HL-60 (cell line): Measurements from ENCODE around the gene CPTP.
A peak's percentile ranks its signal among the peaks of the same experiment; 100 is the strongest.

Experiments used
- DNase-seq, 2 experiments: peaks; one replicate each; pipeline ENCODE4 v3.0.0-alpha.2; 2010 to 2020; ENCODE audit warnings: low read depth in 1 of 2, low spot score in 1 of 2
- H3K27ac ChIP-seq: fragments of 250-450 bp; sonication (Bioruptor Pico); replicated peaks from 2 replicates; pipeline ENCODE4 v1.5.1; 2020; ENCODE audit warnings: mild to moderate bottlenecking, moderate library complexity
- H3K27me3 ChIP-seq: fragments of 250-450 bp; sonication (Bioruptor Pico); 2 replicates; pipeline ENCODE4 v1.5.1; 2021; ENCODE audit warnings: mild to moderate bottlenecking, moderate library complexity; ENCODE audit not compliant: insufficient read depth, poor library complexity, severe bottlenecking
- H3K4me3 ChIP-seq: replicated peaks from 2 replicates; pipeline ENCODE4 v1.5.1; 2011; ENCODE audit warnings: mild to moderate bottlenecking, control low read depth, low read length; ENCODE audit not compliant: insufficient read depth
- GABPA ChIP-seq: IDR thresholded peaks from 2 replicates; pipeline ENCODE4 v1.6.1; 2012; ENCODE audit warnings: low read depth
- POLR2AphosphoS5 ChIP-seq: IDR thresholded peaks from 2 replicates; pipeline ENCODE4 v1.6.1; 2012; ENCODE audit warnings: low read depth
- SPI1 ChIP-seq: IDR thresholded peaks from 2 replicates; pipeline ENCODE4 v1.6.1; 2012; ENCODE audit warnings: low read depth, mild to moderate bottlenecking, borderline replicate concordance
- TF ChIP-seq, protein P1 (sequence below): IDR thresholded peaks from 2 replicates; pipeline ENCODE4 v1.6.1; 2012; ENCODE audit warnings: low read depth; ENCODE audit not compliant: insufficient replicate concordance
- TF ChIP-seq, protein P2 (sequence below): IDR thresholded peaks from one replicate; pipeline ENCODE4 v1.5.1; 2011; ENCODE audit warnings: low read length, control low read depth, inconsistent platforms; ENCODE audit not compliant: insufficient read depth

The CPTP gene

DNA sequence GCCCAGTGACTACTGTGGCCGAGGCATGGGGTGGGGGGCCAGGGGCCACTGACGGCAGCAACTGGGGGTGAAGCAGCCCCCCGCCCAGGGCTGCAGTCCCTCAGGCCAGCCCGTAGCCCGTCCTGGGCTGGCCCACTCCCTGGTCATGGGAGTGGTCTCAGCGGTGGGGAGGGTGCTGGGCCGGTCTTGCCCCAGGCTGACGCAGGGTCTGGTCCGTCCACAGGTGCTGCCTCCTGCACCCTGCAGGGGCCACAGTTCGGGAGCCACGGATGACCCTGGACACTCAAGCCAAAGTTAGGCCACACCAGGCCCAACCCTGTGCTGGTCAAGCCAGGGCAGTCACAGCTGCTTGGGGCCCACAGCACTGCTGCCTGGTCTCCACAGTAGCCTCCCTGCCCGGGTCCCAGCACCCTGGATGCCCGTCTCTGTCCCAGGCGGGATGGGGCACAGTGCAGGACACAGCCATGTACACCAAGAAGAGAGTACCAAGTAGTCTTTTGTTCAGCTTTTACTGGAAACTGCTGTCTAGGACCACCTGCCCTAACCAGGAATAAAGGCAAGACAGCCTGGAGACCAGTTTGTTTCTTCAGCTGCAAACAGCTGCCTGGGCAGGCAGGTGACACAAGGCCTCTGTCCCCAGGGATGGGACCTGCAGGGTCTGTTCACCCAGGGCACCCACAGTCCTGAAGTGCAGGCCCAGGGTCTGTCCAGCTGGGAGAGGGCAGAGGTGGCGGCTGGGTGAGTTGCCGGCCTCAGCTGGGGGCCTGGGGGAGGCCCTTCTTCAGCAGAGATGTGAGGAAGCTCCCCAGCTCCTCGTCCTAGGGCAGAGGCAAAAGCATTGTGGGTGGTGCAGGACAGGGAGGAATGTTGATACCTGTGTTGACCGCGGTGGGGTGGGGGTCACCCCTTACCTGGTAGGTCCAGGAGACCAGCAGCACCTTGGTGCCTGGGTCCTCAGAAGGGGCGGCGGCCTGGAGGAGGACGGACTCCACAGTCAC is 13.2 kb upstream of the CPTP start:
- Histone ChIP-seq H3K27me3 (no peaks in the 10 kb centered on the region), H3K27ac (no peak overlapping the region), H3K4me3 (no peak overlapping the region)
- TF ChIP-seq, protein P1, sequence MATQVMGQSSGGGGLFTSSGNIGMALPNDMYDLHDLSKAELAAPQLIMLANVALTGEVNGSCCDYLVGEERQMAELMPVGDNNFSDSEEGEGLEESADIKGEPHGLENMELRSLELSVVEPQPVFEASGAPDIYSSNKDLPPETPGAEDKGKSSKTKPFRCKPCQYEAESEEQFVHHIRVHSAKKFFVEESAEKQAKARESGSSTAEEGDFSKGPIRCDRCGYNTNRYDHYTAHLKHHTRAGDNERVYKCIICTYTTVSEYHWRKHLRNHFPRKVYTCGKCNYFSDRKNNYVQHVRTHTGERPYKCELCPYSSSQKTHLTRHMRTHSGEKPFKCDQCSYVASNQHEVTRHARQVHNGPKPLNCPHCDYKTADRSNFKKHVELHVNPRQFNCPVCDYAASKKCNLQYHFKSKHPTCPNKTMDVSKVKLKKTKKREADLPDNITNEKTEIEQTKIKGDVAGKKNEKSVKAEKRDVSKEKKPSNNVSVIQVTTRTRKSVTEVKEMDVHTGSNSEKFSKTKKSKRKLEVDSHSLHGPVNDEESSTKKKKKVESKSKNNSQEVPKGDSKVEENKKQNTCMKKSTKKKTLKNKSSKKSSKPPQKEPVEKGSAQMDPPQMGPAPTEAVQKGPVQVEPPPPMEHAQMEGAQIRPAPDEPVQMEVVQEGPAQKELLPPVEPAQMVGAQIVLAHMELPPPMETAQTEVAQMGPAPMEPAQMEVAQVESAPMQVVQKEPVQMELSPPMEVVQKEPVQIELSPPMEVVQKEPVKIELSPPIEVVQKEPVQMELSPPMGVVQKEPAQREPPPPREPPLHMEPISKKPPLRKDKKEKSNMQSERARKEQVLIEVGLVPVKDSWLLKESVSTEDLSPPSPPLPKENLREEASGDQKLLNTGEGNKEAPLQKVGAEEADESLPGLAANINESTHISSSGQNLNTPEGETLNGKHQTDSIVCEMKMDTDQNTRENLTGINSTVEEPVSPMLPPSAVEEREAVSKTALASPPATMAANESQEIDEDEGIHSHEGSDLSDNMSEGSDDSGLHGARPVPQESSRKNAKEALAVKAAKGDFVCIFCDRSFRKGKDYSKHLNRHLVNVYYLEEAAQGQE, result no peak
- TF ChIP-seq SPI1 (no peak), GABPA (no peak)
- DNase-seq, result no peak

DNA sequence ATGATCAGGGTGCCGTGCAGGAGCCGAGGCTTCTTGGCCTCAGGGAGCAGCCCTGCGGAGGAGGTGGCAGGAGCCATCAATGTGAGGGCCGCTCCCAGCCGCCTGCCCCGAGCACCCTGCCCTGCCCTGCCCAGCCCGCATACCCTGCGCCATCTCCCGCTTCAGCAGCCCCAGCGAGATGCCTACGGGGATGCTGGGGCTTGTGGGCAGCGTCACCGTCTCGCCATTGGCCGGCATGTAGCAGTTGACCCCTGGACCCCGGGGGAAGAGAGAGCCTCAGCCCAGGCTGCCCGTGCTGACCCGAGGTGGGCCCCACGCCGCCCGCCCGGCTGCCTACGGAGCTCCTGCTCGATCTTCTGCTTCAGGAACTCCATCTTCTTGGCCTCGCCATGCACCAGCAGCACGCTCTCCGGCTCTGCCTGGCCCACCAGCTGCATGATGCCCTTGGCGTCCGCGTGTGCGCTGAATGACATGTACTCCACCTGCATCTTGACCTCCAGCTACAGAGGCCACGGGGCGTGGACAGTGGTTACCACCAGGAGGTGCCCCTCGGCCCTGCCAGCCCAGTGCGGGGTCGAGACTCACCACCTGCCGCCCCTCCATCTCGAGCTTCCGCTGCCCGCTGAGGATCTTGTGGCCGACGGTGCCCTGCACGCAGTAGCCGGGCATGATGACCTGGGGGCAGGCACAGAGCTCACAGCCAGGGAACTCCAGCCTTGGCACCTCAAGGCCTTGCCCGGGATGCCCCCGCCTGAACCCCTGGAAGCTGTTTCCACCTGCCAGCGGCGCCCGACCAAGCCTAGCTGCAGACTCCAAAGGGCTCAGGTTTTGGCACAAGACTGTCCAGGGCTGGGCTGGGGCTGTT is 11.9 kb upstream of the CPTP start:
- TF ChIP-seq POLR2AphosphoS5, result peak; percentile 6; the same call in 1 of the 2 replicates
- TF ChIP-seq, protein P2, sequence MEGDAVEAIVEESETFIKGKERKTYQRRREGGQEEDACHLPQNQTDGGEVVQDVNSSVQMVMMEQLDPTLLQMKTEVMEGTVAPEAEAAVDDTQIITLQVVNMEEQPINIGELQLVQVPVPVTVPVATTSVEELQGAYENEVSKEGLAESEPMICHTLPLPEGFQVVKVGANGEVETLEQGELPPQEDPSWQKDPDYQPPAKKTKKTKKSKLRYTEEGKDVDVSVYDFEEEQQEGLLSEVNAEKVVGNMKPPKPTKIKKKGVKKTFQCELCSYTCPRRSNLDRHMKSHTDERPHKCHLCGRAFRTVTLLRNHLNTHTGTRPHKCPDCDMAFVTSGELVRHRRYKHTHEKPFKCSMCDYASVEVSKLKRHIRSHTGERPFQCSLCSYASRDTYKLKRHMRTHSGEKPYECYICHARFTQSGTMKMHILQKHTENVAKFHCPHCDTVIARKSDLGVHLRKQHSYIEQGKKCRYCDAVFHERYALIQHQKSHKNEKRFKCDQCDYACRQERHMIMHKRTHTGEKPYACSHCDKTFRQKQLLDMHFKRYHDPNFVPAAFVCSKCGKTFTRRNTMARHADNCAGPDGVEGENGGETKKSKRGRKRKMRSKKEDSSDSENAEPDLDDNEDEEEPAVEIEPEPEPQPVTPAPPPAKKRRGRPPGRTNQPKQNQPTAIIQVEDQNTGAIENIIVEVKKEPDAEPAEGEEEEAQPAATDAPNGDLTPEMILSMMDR, result no peak
- no peaks in the 10 kb centered on the region for H3K27me3 ChIP-seq
- H3K4me3 ChIP-seq, result no peak overlapping the region
- H3K27ac ChIP-seq, result no peak overlapping the region
- no peak for DNase-seq

DNA sequence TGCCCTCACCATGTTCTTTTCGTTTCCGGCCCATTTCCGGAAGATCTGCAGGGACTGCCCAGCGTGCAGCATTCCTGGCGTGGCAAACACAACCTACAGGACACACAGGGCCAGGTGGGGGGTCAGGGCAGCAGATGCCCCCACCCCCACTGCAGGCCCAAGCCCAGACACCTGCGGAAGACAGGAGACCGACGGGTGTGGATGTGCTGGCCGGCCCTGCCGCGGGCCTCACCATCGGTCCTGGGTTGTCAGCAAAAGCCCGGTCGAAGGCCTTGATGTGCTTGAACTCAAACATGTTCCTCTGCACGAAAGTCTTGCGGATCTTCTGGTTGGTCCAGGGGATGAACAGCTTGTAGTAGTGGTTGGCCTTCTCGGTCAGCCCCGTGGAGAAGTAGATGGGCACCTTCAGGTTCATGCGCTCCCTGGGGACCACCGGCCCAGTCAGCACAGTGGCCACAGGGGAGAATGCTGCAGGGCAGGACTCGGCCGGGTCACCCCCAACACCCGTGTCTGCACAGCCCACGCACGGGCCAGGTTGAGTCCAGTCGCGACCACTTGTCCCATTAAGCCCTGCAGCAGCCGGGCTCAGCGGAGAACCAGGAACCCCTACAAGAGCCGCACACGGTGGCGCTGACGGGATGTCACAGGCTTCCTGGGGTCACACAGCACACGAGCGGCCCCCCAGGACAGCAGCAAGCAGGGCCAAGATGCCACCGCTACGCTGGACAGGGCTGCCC is 10.9 kb upstream of the CPTP start:
- TF ChIP-seq POLR2AphosphoS5, result peak; percentile 5; the same call in 1 of the 2 replicates
- TF ChIP-seq, protein P2, result no peak
- H3K4me3 ChIP-seq, result no peak overlapping the region
- H3K27ac ChIP-seq, result no peak overlapping the region
- H3K27me3 ChIP-seq, result no peaks in the 10 kb centered on the region
- no peak for DNase-seq

DNA sequence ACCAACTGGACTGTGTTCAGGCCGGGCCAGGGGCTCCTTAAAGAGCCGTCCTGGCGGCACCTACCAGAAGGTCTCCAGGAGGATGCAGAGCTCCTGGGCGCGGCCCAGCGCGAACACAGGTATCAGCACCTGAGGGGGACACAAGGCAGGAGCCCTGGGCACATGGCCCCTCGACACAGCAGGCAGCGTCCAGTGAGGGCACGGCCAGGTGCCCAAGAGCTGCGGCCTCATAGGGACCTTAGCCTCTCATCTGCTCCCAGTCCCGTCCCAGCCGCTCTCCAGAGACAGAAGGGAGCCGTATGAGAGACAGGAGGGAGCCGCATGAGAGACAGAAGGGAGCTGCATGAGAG is 10.4 kb upstream of the CPTP start:
- Histone ChIP-seq H3K4me3 (no peak overlapping the region), H3K27ac (no peak overlapping the region), H3K27me3 (no peaks in the 10 kb centered on the region)
- no peak for TF ChIP-seq SPI1
- TF ChIP-seq, protein P1, result no peak
- TF ChIP-seq POLR2AphosphoS5, result no peak; the same call in 1 of the 2 replicates
- TF ChIP-seq GABPA, result no peak
- TF ChIP-seq, protein P2, result no peak
- DNase-seq, result no peak
